ENCODE results near the gene PLA2G15.

PLA2G15 gene

GRCh38 chr16:68227850-68228553 lies 17.2 kb upstream of the PLA2G15 start:
- Histone ChIP-seq H3K4me3 (no peak overlapping the region), H3K4me1 (peaks cover 5% of the 10 kb centered on the region), H3K9me3 (no peaks in the 10 kb centered on the region), H3K27me3 (ENCODE audit: low read depth) (no peaks in the 10 kb centered on the region), H3K36me3 (replicated peaks) (peaks cover 9% of the 10 kb centered on the region; the same call in 1 of the 2 replicates)
- DNase-seq (ENCODE audit: low spot score in 2 of 2): no peak
- in situ Hi-C loops (cut with MboI; ENCODE audit: low sequenced_read_pairs): no loop called here

- Histone ChIP-seq H3K27me3 (ENCODE audit: low read depth) (no peaks in the 10 kb centered on the region), H3K36me3 (replicated peaks) (peaks cover 9% of the 10 kb centered on the region; the same call in 1 of the 2 replicates), H3K4me3 (no peak overlapping the region), H3K9me3 (no peaks in the 10 kb centered on the region), H3K4me1 (no peaks in the 10 kb centered on the region)
- in situ Hi-C loops (cut with MboI; ENCODE audit: low sequenced_read_pairs): no loop called here
- DNase-seq (ENCODE audit: low spot score in 2 of 2): no peak
These were observed 16.5 kb upstream of the PLA2G15 start for GRCh38 chr16:68228652-68229051.

- H3K36me3 ChIP-seq (replicated peaks): peaks cover 9% of the 10 kb centered on the region; the same call in 1 of the 2 replicates
- H3K9me3 ChIP-seq: no peaks in the 10 kb centered on the region
- H3K27me3 ChIP-seq (ENCODE audit: low read depth): no peaks in the 10 kb centered on the region
- DNase-seq (ENCODE audit: low spot score in 2 of 2): peak; percentile 41 to 63
- in situ Hi-C loops (cut with MboI; ENCODE audit: low sequenced_read_pairs): no loop called here
- H3K4me1 ChIP-seq: no peaks in the 10 kb centered on the region
- no peak overlapping the region for H3K4me3 ChIP-seq
These were observed 15.6 kb upstream of the PLA2G15 start for GRCh38 chr16:68229431-68230175.

GRCh38 chr16:68230176-68230571 lies 15.0 kb upstream of the PLA2G15 start:
- no peak for DNase-seq (ENCODE audit: low spot score in 2 of 2)
- Histone ChIP-seq H3K36me3 (replicated peaks) (peaks cover 9% of the 10 kb centered on the region; the same call in 1 of the 2 replicates), H3K4me3 (no peak overlapping the region), H3K27me3 (ENCODE audit: low read depth) (no peaks in the 10 kb centered on the region), H3K4me1 (no peaks in the 10 kb centered on the region), H3K9me3 (no peaks in the 10 kb centered on the region)
- in situ Hi-C loops (cut with MboI; ENCODE audit: low sequenced_read_pairs): no loop called here

GRCh38 chr16:68230956-68231355 lies 14.2 kb upstream of the PLA2G15 start:
- no peak for DNase-seq (ENCODE audit: low spot score in 2 of 2)
- H3K4me3 ChIP-seq: no peak overlapping the region
- H3K27me3 ChIP-seq (ENCODE audit: low read depth): no peaks in the 10 kb centered on the region
- H3K36me3 ChIP-seq (replicated peaks): peaks cover 5% of the 10 kb centered on the region; the same call in 1 of the 2 replicates
- H3K9me3 ChIP-seq: no peaks in the 10 kb centered on the region
- in situ Hi-C loops (cut with MboI; ENCODE audit: low sequenced_read_pairs): no loop called here
- H3K4me1 ChIP-seq: no peaks in the 10 kb centered on the region

- Histone ChIP-seq H3K36me3 (replicated peaks) (no peaks in the 10 kb centered on the region), H3K4me3 (no peak overlapping the region), H3K27me3 (ENCODE audit: low read depth) (no peaks in the 10 kb centered on the region), H3K9me3 (no peaks in the 10 kb centered on the region), H3K4me1 (no peaks in the 10 kb centered on the region)
- in situ Hi-C loops (cut with MboI; ENCODE audit: low sequenced_read_pairs): no loop called here
- no peak for DNase-seq (ENCODE audit: low spot score in 2 of 2)
These were observed 13.6 kb upstream of the PLA2G15 start for GRCh38 chr16:68231384-68232136.

- Histone ChIP-seq H3K4me3 (no peak overlapping the region), H3K27me3 (ENCODE audit: low read depth) (no peaks in the 10 kb centered on the region), H3K4me1 (peaks cover 7% of the 10 kb centered on the region), H3K9me3 (no peaks in the 10 kb centered on the region), H3K36me3 (replicated peaks) (no peaks in the 10 kb centered on the region)
- no peak for DNase-seq (ENCODE audit: low spot score in 2 of 2)
- in situ Hi-C loops (cut with MboI; ENCODE audit: low sequenced_read_pairs): no loop called here
These were observed 12.8 kb upstream of the PLA2G15 start for GRCh38 chr16:68232335-68232734.

GRCh38 chr16:68233085-68233834 lies 11.9 kb upstream of the PLA2G15 start:
- H3K27me3 ChIP-seq (ENCODE audit: low read depth): no peaks in the 10 kb centered on the region
- no peak overlapping the region for H3K4me3 ChIP-seq
- no peaks in the 10 kb centered on the region for H3K9me3 ChIP-seq
- in situ Hi-C loops (cut with MboI; ENCODE audit: low sequenced_read_pairs): no loop called here
- no peaks in the 10 kb centered on the region for H3K36me3 ChIP-seq (replicated peaks)
- peaks cover 10% of the 10 kb centered on the region for H3K4me1 ChIP-seq
- DNase-seq (ENCODE audit: low spot score in 2 of 2): no peak

- H3K9me3 ChIP-seq: no peaks in the 10 kb centered on the region
- H3K4me1 ChIP-seq: peaks cover 10% of the 10 kb centered on the region
- H3K27me3 ChIP-seq (ENCODE audit: low read depth): no peaks in the 10 kb centered on the region
- in situ Hi-C loops (cut with MboI; ENCODE audit: low sequenced_read_pairs): no loop called here
- H3K36me3 ChIP-seq (replicated peaks): no peaks in the 10 kb centered on the region
- no peak overlapping the region for H3K4me3 ChIP-seq
- no peak for DNase-seq (ENCODE audit: low spot score in 2 of 2)
These were observed 11.4 kb upstream of the PLA2G15 start for GRCh38 chr16:68233835-68234187.

GRCh38 chr16:68234188-68235107 lies 10.7 kb upstream of the PLA2G15 start:
- Histone ChIP-seq H3K36me3 (replicated peaks) (no peaks in the 10 kb centered on the region), H3K27me3 (ENCODE audit: low read depth) (no peaks in the 10 kb centered on the region), H3K4me3 (no peak overlapping the region), H3K4me1 (peaks cover 10% of the 10 kb centered on the region), H3K9me3 (no peaks in the 10 kb centered on the region)
- in situ Hi-C loops (cut with MboI; ENCODE audit: low sequenced_read_pairs): no loop called here
- no peak for DNase-seq (ENCODE audit: low spot score in 2 of 2)

- DNase-seq (ENCODE audit: low spot score in 2 of 2): no peak
- no peak overlapping the region for H3K4me3 ChIP-seq
- no peaks in the 10 kb centered on the region for H3K27me3 ChIP-seq (ENCODE audit: low read depth)
- in situ Hi-C loops (cut with MboI; ENCODE audit: low sequenced_read_pairs): no loop called here
- no peaks in the 10 kb centered on the region for H3K36me3 ChIP-seq (replicated peaks)
- peaks cover 15% of the 10 kb centered on the region for H3K4me1 ChIP-seq
- H3K9me3 ChIP-seq: no peaks in the 10 kb centered on the region
These were observed 9.9 kb upstream of the PLA2G15 start for GRCh38 chr16:68235108-68235886.

GRCh38 chr16:68235887-68236136 lies 9.4 kb upstream of the PLA2G15 start, which contains the start of gene ESRP2:
Gene ESRP2, minus strand, starts transcription at chr16:68236127. Its CDS starts 82 bp downstream, at chr16:68236045.
- Histone ChIP-seq H3K9me3 (no peaks in the 10 kb centered on the region), H3K36me3 (replicated peaks) (no peaks in the 10 kb centered on the region), H3K4me3 (peak within 1 kb of the TSS; percentile 42), H3K27me3 (ENCODE audit: low read depth) (no peaks in the 10 kb centered on the region), H3K4me1 (peaks cover 15% of the 10 kb centered on the region)
- in situ Hi-C loops (cut with MboI; ENCODE audit: low sequenced_read_pairs): no loop called here
- no peak for DNase-seq (ENCODE audit: low spot score in 2 of 2)
